GM23248 (cell line): Measurements from ENCODE around the gene PFDN1. TPM values are rescaled to one million over a fixed set of nuclear protein-coding genes. Genes with fewer than 3 reads are reported as not detected.
A peak's percentile ranks its signal among the peaks of the same experiment; 100 is the strongest.

Experiments
- DNase-seq: peaks from one replicate; pipeline ENCODE4 v3.0.0-alpha.2; 2015
- H2AFZ ChIP-seq: fragments of 200-600 bp; sonication (generic); 2 replicates; pipeline ENCODE4 v1.6.1; 2016; ENCODE audit warnings: antibody characterized with exemption
- H3F3A ChIP-seq: fragments of 200-600 bp; sonication (generic); 2 replicates; pipeline ENCODE4 v1.6.1; 2016; ENCODE audit warnings: mild to moderate bottlenecking, antibody characterized with exemption, mixed run types; ENCODE audit not compliant: insufficient read depth
- H3K27ac ChIP-seq: fragments of 200-600 bp; sonication (generic); 2 replicates; pipeline ENCODE4 v1.5.1; 2016; ENCODE audit warnings: mild to moderate bottlenecking
- H3K27me3 ChIP-seq: fragments of 200-600 bp; sonication (generic); replicated peaks from 2 replicates; pipeline ENCODE4 v1.6.1; 2016; ENCODE audit warnings: mild to moderate bottlenecking; ENCODE audit not compliant: insufficient read depth
- H3K36me3 ChIP-seq: fragments of 200-600 bp; sonication (generic); 2 replicates; pipeline ENCODE4 v1.6.1; 2016; ENCODE audit warnings: low read depth, mild to moderate bottlenecking
- H3K4me1 ChIP-seq: fragments of 200-600 bp; sonication (generic); 2 replicates; pipeline ENCODE4 v1.6.1; 2016; ENCODE audit warnings: mild to moderate bottlenecking; ENCODE audit not compliant: insufficient read depth
- H3K4me2 ChIP-seq: fragments of 200-600 bp; sonication (generic); one replicate; pipeline ENCODE4 v1.6.1; 2016; ENCODE audit warnings: mild to moderate bottlenecking; ENCODE audit not compliant: unreplicated experiment
- H3K4me3 ChIP-seq: fragments of 200-600 bp; sonication (generic); 2 replicates; pipeline ENCODE4 v1.5.1; 2016; ENCODE audit warnings: mild to moderate bottlenecking
- H3K79me2 ChIP-seq: fragments of 200-600 bp; sonication (generic); 2 replicates; pipeline ENCODE4 v1.6.1; 2016; ENCODE audit warnings: mild to moderate bottlenecking; ENCODE audit not compliant: insufficient read depth
- H3K9ac ChIP-seq: fragments of 200-600 bp; sonication (generic); 2 replicates; pipeline ENCODE4 v1.6.1; 2016; ENCODE audit warnings: mild to moderate bottlenecking
- H3K9me2 ChIP-seq: fragments of 200-600 bp; sonication (generic); 2 replicates; pipeline ENCODE4 v1.6.1; 2016; ENCODE audit warnings: mixed run types, mild to moderate bottlenecking, moderate library complexity; ENCODE audit not compliant: insufficient read depth
- H3K9me3 ChIP-seq: fragments of 200-600 bp; sonication (generic); one replicate; pipeline ENCODE4 v1.6.1; 2017; ENCODE audit warnings: low read depth
- H4K20me1 ChIP-seq: fragments of 200-600 bp; sonication (generic); 2 replicates; pipeline ENCODE4 v1.6.0; 2016; ENCODE audit not compliant: insufficient read depth
- EZH2 ChIP-seq: fragments of 200-600 bp; sonication (generic); IDR thresholded peaks from 2 replicates; pipeline ENCODE4 v1.6.1; 2018; ENCODE audit warnings: antibody characterized with exemption, mild to moderate bottlenecking; ENCODE audit not compliant: insufficient read depth, poor library complexity, severe bottlenecking
- EZH2phosphoT487 ChIP-seq: fragments of 200-600 bp; sonication (generic); IDR thresholded peaks from 2 replicates; pipeline ENCODE4 v1.6.1; 2018; ENCODE audit warnings: antibody characterized with exemption, moderate library complexity, mild to moderate bottlenecking, low read depth; ENCODE audit not compliant: insufficient read depth
- WGBS, 2 experiments: methylation state at CpG; one replicate each; pipeline ENCODE4 v1.1.6; 2015 to 2017; ENCODE audit warnings: low lambda C conversion rate in 2 of 2, low coverage in 1 of 2; ENCODE audit errors: missing lambda C conversion rate in 2 of 2; 5-methylcytosine and 5-hydroxymethylcytosine counted together
- in situ Hi-C: fragments of 300-500 bp; cut with MboI; formaldehyde crosslinking; loops from 2 replicates; pipeline ENCODE4 v1.15.0; 2020
- polyA plus RNA-seq: library from polyadenylated mRNA; unstranded; fragments of >200 nt; fragmentation: Nextera tagmentation; extraction: Ambion mirVana; gene quantifications from 2 replicates; pipeline ENCODE4 v1.2.1, GENCODE V29; 2016
- total RNA-seq: library from RNA; depleted of rRNA; stranded (reverse); fragments of >200 nt; shearing (Covaris generic); gene quantifications from 2 replicates; pipeline ENCODE4 v1.2.3, GENCODE V29; 2014

Gene PFDN1
- total and polyA plus RNA-seq, 2 experiments from 2014 or later, result 95.8 to 99.9 TPM

GRCh38 chr5:140275837-140276236, 27.1 kb downstream of the PFDN1 start:
- no peaks in the 10 kb centered on the region for H3K27me3 ChIP-seq
- H3K9ac ChIP-seq, result no peak overlapping the region

GRCh38 chr5:140273401-140273877, 29.5 kb downstream of the PFDN1 start:
- H2AFZ ChIP-seq, result no peak overlapping the region
- no peaks in the 10 kb centered on the region for H3F3A ChIP-seq
- no peaks in the 10 kb centered on the region for H3K9me3 ChIP-seq
- WGBS, 2 experiments, result 73% methylated on average over 6 of the region's 6 CpGs
- no peak overlapping the region for H3K9ac ChIP-seq
- DNase-seq, result peak; percentile 15
- H3K27ac ChIP-seq, result no peak overlapping the region
- H3K27me3 ChIP-seq, result no peaks in the 10 kb centered on the region
- no peak overlapping the region for H3K4me3 ChIP-seq
- in situ Hi-C loops, result no loop called here
- no peak overlapping the region for H3K4me2 ChIP-seq
- peaks cover 9% of the 10 kb centered on the region; the same call in 1 of the 2 replicates for H3K36me3 ChIP-seq
- H4K20me1 ChIP-seq, result no peaks in the 10 kb centered on the region; the same call in 1 of the 2 replicates
- H3K79me2 ChIP-seq, result peaks cover 36% of the 10 kb centered on the region
- TF ChIP-seq EZH2, result no peak
- TF ChIP-seq EZH2phosphoT487, result no peak
- H3K9me2 ChIP-seq, result no peaks in the 10 kb centered on the region
- H3K4me1 ChIP-seq, result no peaks in the 10 kb centered on the region

More at GRCh38 chr5:140275837-140276236, 27.1 kb downstream of the PFDN1 start:
- Histone ChIP-seq H3F3A (peaks cover 5% of the 10 kb centered on the region; the same call in 1 of the 2 replicates), H3K9me3 (no peaks in the 10 kb centered on the region), H3K79me2 (peaks cover 30% of the 10 kb centered on the region), H3K27ac (no peak overlapping the region), H3K9me2 (no peaks in the 10 kb centered on the region), H3K4me2 (no peak overlapping the region), H3K36me3 (peaks cover 9% of the 10 kb centered on the region; the same call in 1 of the 2 replicates), H4K20me1 (no peaks in the 10 kb centered on the region; the same call in 1 of the 2 replicates), H3K4me3 (no peak overlapping the region), H3K4me1 (no peaks in the 10 kb centered on the region), H2AFZ (no peak overlapping the region)
- in situ Hi-C loops, result no loop called here
- DNase-seq, result no peak
- TF ChIP-seq EZH2 (no peak), EZH2phosphoT487 (no peak)

GRCh38 chr5:140270008-140270407, 32.9 kb downstream of the PFDN1 start:
- Histone ChIP-seq H3K79me2 (peaks cover 48% of the 10 kb centered on the region; the same call in 1 of the 2 replicates), H3F3A (no peaks in the 10 kb centered on the region)

GRCh38 chr5:140267559-140268018, 35.3 kb downstream of the PFDN1 start:
- Histone ChIP-seq H3K36me3 (no peaks in the 10 kb centered on the region), H2AFZ (no peak overlapping the region), H3K4me1 (no peaks in the 10 kb centered on the region), H4K20me1 (no peaks in the 10 kb centered on the region), H3K79me2 (peaks cover 50% of the 10 kb centered on the region), H3K9me3 (no peaks in the 10 kb centered on the region), H3K9ac (no peak overlapping the region), H3K27ac (no peak overlapping the region), H3K9me2 (no peaks in the 10 kb centered on the region), H3K4me3 (no peak overlapping the region), H3F3A (no peaks in the 10 kb centered on the region), H3K27me3 (no peaks in the 10 kb centered on the region), H3K4me2 (no peak overlapping the region)
- in situ Hi-C loops, result no loop called here
- WGBS, 2 experiments, result 82 to 83% methylated on average over 9 of the region's 9 CpGs
- DNase-seq, result no peak
- TF ChIP-seq EZH2phosphoT487 (no peak), EZH2 (no peak)

More at GRCh38 chr5:140270008-140270407, 32.9 kb downstream of the PFDN1 start:
- no peaks in the 10 kb centered on the region for H3K9me2 ChIP-seq
- no peak overlapping the region for H2AFZ ChIP-seq
- H3K4me2 ChIP-seq, result no peak overlapping the region
- H3K27me3 ChIP-seq, result no peaks in the 10 kb centered on the region
- H3K36me3 ChIP-seq, result 0 out of 2 replicates have a peak, but pooled peaks cover 3% of the 10 kb centered on the region
- no peaks in the 10 kb centered on the region; the same call in 1 of the 2 replicates for H4K20me1 ChIP-seq
- H3K4me1 ChIP-seq, result no peaks in the 10 kb centered on the region
- H3K27ac ChIP-seq, result no peak overlapping the region
- no peak for DNase-seq
- TF ChIP-seq EZH2 (no peak), EZH2phosphoT487 (no peak)
- H3K9me3 ChIP-seq, result no peaks in the 10 kb centered on the region
- H3K9ac ChIP-seq, result no peak overlapping the region
- in situ Hi-C loops, result no loop called here
- no peak overlapping the region for H3K4me3 ChIP-seq

- no peak for DNase-seq
- in situ Hi-C loops, result no loop called here
- Histone ChIP-seq H3K36me3 (no peaks in the 10 kb centered on the region), H3K79me2 (peaks cover 50% of the 10 kb centered on the region), H3K9me2 (no peaks in the 10 kb centered on the region), H3K4me3 (no peak overlapping the region), H4K20me1 (no peaks in the 10 kb centered on the region), H3K27ac (no peak overlapping the region), H3K4me1 (peaks cover under 1% of the 10 kb centered on the region; the same call in 1 of the 2 replicates), H3F3A (0 out of 2 replicates have a peak, but pooled peaks cover under 1% of the 10 kb centered on the region), H3K9me3 (no peaks in the 10 kb centered on the region), H3K27me3 (no peaks in the 10 kb centered on the region), H3K4me2 (no peak overlapping the region), H2AFZ (no peak overlapping the region), H3K9ac (no peak overlapping the region)
- 77 to 90% methylated on average over 3 of the region's 3 CpGs for WGBS, 2 experiments
- TF ChIP-seq EZH2phosphoT487, result no peak
- TF ChIP-seq EZH2, result no peak
Measured at GRCh38 chr5:140267201-140267540, 35.7 kb downstream of the PFDN1 start.
